Panc1 (cell line): ENCODE data around the gene NUPR2.

Source experiments
- CTCF ChIP-seq: fragments of 450-650 bp; IDR thresholded peaks from 2 replicates; pipeline ENCODE4 v1.5.1; 2017; ENCODE audit warnings: mild to moderate bottlenecking
- POLR2AphosphoS5 ChIP-seq: IDR thresholded peaks from 2 replicates; pipeline ENCODE4 v1.6.1; 2012; ENCODE audit warnings: mild to moderate bottlenecking, low read depth, low read length, moderate library complexity

- TF ChIP-seq CTCF (no peak), POLR2AphosphoS5 (no peak)
Observed at GRCh38 chr7:56086761-56087160, 29.5 kb downstream of the NUPR2 start.
